Lower leg skin (tissue), 3 donors: ENCODE data around the gene TPSG1.

Source experiments
- POLR2A ChIP-seq, 2 donors: fragments of 450-650 bp; IDR thresholded peaks; one replicate each; pipeline ENCODE4 v1.6.1; 2016 to 2017; ENCODE audit warnings: antibody characterized with exemption in 2 of 2, mild to moderate bottlenecking in 1 of 2, moderate library complexity in 1 of 2
- TF ChIP-seq, protein P1 (sequence below), 3 donors: fragments of 450-650 bp; IDR thresholded peaks; one replicate each; pipeline ENCODE4 v1.5.1; 2016; ENCODE audit warnings: antibody characterized with exemption in 3 of 3, mild to moderate bottlenecking in 3 of 3, moderate library complexity in 2 of 3

DNA sequence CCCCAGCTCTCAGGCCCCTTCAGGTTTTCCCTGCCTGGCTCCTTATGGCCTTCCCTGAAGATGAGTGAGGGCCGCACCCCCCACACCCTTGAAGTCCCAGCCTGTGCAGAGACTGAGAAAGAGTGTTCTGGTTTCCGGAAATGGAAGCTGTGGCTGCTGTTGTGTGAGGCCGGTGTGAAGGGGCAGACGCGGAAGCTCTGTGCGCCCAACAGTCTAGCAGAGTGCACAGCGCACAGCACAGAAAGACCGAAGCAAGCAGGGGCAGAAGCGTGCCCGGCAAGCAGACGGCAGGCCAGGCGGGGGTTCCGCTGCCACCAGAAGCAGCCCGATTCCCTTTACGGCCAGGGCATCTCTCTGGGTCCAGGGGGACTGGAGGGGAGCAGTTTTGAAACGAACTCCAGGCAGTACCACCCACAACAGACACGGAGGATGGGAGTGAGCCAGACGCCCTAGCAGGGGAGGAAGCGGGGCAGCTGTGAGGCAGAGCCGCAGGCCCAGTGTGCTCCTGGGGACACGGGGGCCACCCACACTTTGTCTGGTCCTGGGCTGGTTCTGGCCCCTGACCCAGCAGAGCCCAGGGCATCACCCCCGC, 16.7 kb downstream of the TPSG1 start:
- TF ChIP-seq, protein P1, sequence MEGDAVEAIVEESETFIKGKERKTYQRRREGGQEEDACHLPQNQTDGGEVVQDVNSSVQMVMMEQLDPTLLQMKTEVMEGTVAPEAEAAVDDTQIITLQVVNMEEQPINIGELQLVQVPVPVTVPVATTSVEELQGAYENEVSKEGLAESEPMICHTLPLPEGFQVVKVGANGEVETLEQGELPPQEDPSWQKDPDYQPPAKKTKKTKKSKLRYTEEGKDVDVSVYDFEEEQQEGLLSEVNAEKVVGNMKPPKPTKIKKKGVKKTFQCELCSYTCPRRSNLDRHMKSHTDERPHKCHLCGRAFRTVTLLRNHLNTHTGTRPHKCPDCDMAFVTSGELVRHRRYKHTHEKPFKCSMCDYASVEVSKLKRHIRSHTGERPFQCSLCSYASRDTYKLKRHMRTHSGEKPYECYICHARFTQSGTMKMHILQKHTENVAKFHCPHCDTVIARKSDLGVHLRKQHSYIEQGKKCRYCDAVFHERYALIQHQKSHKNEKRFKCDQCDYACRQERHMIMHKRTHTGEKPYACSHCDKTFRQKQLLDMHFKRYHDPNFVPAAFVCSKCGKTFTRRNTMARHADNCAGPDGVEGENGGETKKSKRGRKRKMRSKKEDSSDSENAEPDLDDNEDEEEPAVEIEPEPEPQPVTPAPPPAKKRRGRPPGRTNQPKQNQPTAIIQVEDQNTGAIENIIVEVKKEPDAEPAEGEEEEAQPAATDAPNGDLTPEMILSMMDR (IDR thresholded peaks at IDR 0.05) = no peak
- no peak for TF ChIP-seq POLR2A (IDR thresholded peaks at IDR 0.05)
